Globus pallidus (tissue), 1 donor: Measurements from ENCODE around the gene ZNF200.

ENCODE experiments used
- DNase-seq: peaks from one replicate; pipeline ENCODE4 v3.0.0-alpha.2; 2015; ENCODE audit warnings: low spot score

Gene ZNF200

DNA sequence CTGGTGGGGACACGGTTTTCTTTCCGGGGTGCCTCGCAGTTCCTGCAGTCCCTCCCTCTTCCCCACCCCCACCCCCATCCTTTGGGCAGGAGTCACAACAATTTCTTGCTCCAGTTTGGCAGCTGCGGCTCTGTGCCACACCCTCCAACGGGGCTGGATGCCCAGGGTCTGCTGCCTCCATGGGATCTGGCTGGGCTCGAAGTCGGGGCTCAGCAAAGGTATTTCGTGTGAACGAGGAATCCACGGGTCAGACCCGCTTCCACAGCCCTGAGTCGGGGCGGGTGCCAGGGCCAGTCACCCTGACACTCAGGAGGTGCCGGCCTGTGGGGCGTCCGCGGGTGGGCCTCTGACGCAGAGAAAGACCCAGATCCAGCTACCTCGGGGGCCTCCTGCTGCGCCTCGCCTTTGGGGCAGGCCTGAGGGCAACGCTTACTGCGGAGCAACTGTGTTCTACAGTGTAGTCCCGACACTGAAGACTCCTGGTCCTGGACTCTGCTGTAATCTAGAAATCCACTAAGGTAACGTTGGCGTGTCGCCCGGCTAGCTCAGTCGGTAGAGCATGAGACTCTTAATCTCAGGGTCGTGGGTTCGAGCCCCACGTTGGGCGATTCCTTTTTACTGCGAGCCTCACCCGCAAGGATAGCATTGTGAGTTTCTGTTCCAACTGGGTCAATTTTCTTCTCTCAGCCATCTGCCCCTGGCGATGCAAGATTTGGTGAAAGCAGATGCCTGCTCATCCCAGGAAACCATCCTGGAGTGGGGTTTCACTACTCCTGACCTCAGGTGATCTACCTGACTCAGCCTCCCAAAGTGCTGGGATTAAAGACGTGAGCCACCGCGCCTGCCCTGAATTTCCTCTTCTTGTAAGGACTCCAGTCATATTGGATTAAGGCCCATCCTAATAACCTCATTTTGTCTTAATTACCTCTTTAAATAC, 59.5 kb downstream of the ZNF200 start:
- no peak for DNase-seq

DNA sequence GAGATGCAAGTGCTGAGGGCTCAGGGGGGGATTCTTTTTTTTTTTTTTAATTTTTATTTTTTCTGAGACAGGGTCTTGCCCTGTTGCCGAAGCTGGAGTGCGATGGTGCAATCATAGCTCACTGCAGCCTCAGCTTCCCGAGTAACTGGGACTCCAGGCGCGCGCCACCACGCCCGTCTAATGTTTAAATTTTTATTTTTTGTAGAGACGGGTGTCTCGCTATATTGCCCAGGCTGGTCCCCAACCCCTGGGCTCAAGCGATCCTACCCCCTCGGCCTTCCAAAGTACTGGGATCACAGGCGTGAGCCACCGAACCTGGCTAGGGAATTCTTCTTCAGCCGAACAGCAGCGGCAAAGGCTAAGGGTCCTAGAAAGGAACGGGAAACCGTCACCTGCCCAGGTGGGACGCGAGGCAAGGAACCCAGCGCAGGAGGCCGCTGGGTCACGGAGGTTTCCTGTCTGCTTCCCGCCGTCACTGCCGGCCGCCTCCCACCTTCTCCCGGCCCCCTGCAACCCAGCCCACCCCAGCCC, 60.3 kb downstream of the ZNF200 start:
- no peak for DNase-seq

DNA sequence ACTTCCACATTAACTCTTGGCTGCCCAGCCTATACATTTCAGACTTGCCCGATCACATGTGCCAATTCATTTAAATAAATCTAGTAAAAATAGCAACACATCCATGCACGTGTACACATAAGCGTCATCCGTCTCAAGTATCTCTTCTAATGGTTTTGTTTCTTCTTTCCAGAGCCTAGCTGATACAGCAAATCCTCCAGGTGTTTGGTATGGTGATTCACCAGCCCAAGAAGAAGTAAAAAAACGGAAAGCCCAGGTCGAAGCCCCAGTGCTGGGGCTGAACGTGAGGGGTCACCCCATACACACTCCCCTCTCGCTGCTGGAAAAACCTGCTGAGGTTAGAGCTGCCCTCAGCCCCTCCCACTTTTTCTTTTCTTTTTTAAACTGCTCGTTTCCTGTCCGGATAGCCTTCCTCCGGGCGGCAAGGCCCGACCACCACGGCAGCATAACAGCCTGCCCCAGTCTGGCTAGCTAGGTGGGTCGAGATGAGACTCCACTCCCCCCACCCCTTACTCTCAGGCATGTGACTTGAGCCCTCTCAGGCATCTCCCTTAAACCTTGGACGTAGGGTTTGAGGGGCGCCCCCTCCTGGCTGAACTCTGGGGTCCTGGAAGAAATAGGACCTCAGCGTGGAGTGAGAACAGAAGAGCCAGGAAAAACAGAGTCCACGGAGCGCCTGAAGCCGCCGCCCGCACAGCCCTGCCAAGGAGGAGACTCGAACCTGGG, 60.9 kb downstream of the ZNF200 start:
- no peak for DNase-seq
